ENCODE measurements around the gene PRLH.
"Not testable (repeated sequence)": the region's sequence is repeated elsewhere in the genome, so short reads cannot be mapped to it uniquely, and the experiment has no call there.

Gene PRLH

DNA sequence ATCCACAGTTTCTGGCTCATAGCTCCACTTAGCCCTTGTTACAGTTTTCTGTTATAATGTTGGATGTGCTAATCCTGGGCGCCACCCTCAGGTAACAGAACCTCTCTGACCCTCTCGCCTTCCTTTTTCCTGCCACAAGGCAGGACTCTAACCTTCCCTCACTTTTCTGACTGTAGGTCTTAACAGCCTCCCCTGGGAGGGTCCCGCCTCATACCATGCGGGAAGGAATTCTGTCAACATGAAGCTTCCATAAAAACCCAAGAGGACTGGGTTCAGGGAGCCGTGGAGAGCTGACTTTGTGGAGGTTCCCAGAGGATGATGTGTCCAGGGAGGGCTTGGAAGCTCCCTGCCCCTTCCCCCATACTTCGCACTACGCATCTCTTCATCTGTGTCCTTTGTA lies 36.0 kb downstream of the PRLH start:
- DNase-seq, result no peak

DNA sequence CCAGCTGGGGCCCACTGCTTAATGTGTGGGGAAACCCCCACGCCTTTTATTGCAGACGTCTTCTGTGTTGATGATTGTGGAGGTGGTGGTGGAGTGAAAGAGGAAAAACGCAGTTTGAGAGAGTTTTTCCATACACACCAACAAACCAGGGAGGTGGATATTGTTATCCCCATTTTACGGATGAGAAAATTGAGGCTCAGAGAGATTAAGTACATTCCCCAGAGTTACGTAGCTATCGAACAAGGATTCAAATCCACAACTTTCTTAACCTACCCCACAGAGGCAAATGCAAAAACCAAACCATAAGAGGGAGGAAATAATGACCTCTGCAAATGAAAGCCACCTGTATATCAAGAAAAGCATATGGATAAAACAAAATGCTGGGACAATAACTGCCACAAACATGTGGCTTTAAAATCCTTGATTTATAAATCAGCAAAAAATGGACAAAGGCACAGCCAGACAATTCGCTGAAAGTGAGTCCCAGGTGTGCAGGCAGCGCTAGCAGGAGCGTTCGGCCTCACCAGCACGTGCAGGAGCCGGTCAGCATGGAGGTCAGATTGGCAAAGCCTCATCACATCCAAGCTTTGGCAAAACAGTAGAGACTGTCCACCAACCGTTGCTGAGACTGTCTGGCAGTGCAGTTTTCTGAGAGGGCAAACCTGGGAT lies 36.8 kb downstream of the PRLH start:
- no peak for DNase-seq

DNA sequence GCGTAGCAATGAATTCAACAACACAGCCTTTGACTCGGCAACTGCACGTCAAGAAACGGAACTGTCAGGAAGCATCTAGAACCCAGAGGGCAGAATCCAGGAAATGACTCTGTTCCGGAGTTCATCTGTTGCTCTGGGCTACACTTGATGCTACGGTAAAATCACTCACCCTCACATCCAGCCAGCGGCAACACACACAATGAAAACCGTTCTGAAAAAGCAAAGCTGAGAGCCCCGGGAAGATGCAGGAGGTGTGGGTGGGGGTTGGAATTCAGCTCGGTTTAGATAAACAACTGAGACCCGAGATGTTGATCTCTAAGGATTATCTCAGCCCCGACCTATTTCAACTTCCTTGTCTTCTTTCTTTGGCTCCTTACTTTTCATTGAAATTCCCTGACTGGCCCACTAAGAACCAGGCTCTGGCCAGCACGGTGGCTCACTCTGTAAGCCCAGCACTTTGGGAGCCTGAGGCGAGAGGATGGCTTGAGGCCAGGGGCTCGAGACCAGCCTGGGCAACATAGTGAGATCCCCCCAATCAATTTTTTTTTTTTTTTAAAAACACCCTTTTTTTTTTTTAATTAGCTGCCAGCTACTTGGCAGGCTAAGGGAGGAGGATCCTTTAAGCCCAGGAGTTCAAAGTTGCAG lies 37.5 kb downstream of the PRLH start:
- no peak for DNase-seq

DNA sequence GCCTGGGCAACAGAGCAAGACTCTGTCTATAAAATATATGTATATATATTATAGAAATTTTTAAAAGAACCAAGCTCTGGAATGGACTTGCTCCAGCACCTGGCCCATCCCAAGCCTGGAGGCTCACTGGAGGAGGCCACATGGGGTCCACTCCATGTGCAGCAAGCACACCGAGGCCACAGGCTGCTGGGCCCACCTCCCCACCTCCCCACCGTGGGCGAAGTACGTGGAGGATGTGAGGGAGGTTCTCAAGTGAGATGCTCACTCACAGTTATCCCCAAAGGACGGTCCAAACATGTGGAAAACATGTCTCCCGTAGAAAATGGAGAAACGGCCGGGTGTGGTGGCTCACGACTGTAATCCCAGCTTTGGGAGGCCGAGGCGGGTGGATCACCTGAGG lies 38.0 kb downstream of the PRLH start:
- DNase-seq, result no peak

DNA sequence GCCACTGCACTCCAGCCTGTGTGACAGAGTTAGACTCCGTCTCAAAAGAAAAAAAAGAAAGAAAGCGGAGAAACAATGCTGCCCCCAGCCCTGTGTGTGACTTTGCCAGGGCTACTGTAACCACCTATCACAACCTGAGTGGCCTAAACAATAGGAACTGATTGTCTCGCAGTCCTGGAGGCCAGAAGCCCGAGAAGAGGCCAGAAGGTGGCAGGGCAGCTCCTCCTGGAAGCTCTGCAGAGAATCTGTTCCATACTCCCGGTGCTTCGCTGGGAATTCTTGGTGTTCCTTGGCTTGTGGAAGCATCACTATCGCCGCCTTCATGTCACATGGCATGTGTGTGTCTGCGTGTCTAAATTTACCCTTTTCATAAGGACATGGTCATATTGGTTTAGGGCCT lies 38.6 kb downstream of the PRLH start:
- DNase-seq, result no peak

DNA sequence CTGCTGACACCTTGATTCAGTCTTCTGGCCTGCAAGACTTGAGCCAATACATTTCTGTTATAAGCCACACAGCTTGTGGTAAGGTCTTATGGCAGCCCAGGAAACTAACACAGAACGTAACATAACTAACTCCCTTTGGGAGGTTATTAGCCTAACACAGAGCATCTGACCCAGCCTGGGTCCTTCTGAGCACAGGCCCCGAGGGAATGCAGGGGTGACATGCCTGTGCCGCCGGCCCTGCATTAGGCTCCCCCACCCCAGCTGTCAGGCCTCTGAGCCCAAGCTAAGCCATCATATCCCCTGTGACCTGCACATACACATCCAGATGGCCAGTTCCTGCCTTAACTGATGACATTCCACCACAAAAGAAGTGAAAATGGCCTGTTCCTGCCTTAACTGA lies 40.1 kb downstream of the PRLH start:
- DNase-seq, result not testable (repeated sequence)

DNA sequence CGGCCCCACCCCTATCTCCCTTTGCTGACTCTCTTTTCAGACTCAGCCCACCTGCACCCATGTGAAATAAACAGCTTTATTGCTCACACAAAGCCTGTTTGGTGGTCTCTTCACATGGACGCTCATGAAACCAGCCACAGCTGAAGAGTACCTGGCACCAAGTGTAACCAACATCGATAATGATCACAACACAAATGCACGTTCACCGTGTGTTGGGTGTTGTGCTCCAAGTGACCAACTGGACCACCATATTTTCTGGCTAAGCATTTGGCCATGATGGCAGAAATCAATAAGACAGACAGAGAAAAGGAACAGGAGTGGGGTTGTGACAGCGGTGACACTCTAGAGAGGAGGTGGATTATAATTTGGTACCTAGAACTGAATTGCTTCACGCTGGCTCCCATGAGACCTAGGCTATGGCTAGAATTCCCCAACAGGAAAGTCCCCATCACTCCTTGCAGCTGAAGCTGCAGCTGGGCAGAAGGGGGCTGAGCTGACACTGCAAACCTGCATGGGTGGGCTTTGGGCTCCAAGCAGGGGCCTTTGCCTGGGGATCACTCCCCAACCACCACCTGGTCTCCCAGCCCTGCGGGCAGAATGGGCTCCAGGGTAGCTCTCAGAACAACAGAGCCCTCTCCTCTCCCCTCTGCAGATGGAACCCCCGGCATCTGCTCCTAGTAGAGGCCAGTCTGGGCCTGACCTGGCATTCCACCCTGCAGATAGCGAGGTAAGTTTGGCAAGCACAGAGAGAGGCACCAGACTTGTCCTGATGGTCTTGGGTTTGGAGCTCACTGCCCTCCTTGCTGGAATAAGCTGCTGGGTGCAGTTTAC lies 46.4 kb downstream of the PRLH start:
- DNase-seq, result no peak

DNA sequence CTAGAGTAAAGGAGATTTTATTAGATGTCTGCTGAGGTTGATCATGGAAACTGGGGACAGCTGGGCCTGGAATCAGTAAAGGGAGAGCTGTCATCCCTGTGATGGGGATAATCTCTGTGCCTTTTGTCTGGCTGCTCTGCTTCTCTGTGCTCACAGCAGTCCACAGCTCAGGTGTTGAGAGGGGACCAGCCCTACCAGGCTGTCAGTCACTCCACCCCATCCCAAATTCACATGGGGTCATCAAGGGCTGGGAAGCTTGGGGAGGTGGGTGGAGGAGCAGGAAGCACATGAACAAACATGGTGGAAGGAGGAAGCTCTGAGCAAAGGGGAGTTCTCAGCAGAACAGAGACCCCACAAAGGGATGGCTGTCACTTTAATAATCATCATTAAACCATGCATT lies 47.3 kb downstream of the PRLH start:
- no peak for DNase-seq

DNA sequence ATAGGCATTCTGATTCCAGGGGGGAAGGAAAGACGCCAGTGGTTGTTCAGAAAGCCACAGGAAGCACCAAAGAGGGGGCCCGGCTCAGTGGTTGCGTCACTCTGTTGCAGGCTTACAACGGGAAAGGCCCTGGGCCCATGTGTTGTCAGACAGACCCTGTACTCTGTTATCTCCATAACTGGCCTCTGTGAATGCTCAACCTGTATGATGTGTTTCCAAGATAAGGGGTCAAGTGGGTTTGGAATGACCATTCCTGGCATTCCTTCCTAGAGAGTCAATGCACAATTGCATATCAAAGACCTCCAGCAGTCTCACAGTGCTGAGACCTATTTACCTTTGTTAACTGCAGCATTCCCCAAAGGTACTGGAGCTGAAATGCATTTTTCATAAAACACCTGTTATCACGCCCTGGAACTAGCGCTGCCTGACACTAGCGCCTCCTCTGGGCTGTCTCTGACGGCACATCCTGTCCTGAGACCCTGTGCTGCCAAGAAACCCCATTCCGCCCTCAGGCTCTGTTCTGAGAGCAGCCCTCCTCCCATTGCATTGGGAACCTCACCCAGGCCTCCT lies 47.9 kb downstream of the PRLH start:
- no peak for DNase-seq

DNA sequence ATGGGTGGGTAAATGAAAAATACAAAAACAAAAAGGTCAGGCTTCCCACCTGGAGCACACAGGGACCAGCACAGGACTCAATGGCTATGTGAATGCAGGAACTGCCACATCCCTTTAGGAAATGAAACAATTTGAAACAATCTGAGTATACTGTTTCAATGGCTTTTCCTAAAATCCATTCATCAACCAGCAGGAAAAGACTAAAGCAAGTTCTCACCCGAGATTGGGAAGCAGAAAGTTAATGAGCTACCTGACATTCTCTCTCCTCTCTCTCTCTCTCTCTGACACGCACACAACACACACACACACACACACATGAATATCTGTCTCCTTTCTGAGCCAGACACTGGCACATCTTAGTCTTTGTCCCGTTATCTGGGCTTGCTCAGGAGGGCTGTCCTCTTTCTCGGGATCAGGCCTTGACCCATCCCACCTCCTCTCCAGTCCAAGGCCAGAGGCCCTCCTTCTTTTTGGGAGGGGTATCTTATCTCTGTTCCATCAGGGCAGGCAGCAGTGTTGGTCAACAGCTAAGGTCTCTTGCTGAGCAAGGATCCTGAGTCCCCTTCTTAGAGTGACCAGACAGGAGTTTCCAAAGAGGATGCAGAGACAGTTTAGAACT lies 49.4 kb downstream of the PRLH start:
- DNase-seq, result no peak

DNA sequence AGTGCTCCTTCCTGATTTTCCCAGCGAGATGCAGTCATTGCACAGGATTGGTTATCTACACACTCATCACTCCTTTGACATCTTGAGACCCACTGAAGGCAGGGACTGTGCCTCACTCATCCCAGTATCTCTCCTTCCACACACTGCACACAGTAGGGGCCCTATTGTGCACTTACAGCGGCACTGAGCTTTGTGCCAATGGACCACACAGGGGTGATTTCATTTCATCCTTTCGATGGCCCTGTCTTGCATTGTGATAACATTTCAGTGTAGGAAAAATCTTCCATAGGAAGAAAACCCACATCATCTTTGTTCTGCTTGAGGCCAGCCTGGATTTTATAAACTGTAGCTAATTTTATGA lies 50.0 kb downstream of the PRLH start:
- DNase-seq, result no peak

Measured in cortex of kidney (tissue), 1 donor.